B cell (primary cell): ENCODE data around the gene GPR137C.

Experiments used
- CTCF ChIP-seq: fragments of 200-600 bp; IDR thresholded peaks from one replicate; pipeline ENCODE4 v1.8.0; 2022; ENCODE audit warnings: antibody characterized with exemption, mild to moderate bottlenecking
- EZH2 ChIP-seq: IDR thresholded peaks from 2 replicates; pipeline ENCODE4 v1.6.1; 2012; ENCODE audit warnings: borderline replicate concordance, low read depth, mild to moderate bottlenecking, moderate library complexity, low read length; ENCODE audit not compliant: insufficient read depth, poor library complexity, severe bottlenecking

GRCh38 chr14:52558688-52559087 is 6.1 kb downstream of the GPR137C start:
- TF ChIP-seq CTCF = no peak
- no peak for TF ChIP-seq EZH2
